HepG2 (cell line): ENCODE data around the gene LBX2. TPM values are rescaled to one million over a fixed set of nuclear protein-coding genes. Genes with fewer than 3 reads are reported as not detected.

ENCODE experiments used
- ATM ChIP-seq: fragments of 450-650 bp; IDR thresholded peaks from 2 replicates; pipeline ENCODE4 v1.7.1; 2017; ENCODE audit warnings: mild to moderate bottlenecking, borderline replicate concordance
- BCL6 ChIP-seq: IDR thresholded peaks from 2 replicates; pipeline ENCODE4 v1.6.1; 2016; ENCODE audit warnings: missing genetic modification reagents, missing compliant biosample characterization
- DR1 ChIP-seq: sonication (generic); formaldehyde crosslinking; IDR thresholded peaks from 2 replicates; pipeline ENCODE4 v1.8.0; 2021; ENCODE audit warnings: mild to moderate bottlenecking, missing genetic modification reagents, inconsistent platforms
- IKZF4 ChIP-seq: sonication (generic); formaldehyde crosslinking; IDR thresholded peaks from 2 replicates; pipeline ENCODE4 v1.5.1; 2020; ENCODE audit warnings: borderline replicate concordance, mild to moderate bottlenecking, low read depth, missing genetic modification reagents; ENCODE audit errors: not compliant biosample characterization
- MAZ ChIP-seq, 2 experiments: sonication (generic) in 1 of 2; formaldehyde crosslinking in 1 of 2; IDR thresholded peaks; 2 replicates each; pipeline versions ENCODE4 v1.5.0 to v1.6.1; 2012 to 2020; ENCODE audit warnings: low read depth in 2 of 2, mild to moderate bottlenecking in 2 of 2, borderline replicate concordance in 1 of 2, improper control_type of control experiment in 1 of 2, low read length in 1 of 2, missing genetic modification reagents in 1 of 2, moderate library complexity in 1 of 2
- NFE2L1 ChIP-seq: sonication (generic); formaldehyde crosslinking; IDR thresholded peaks from 2 replicates; pipeline ENCODE4 v1.4.0; 2020; ENCODE audit warnings: missing genetic modification reagents, mild to moderate bottlenecking, borderline replicate concordance
- PITX1 ChIP-seq: sonication (generic); formaldehyde crosslinking; IDR thresholded peaks from 2 replicates; pipeline ENCODE4 v1.5.1; 2020; ENCODE audit warnings: mild to moderate bottlenecking, missing genetic modification reagents
- RBM22 ChIP-seq: fragments of 200-400 bp; formaldehyde crosslinking; optimal IDR thresholded peaks from 2 replicates; pipeline ENCODE3; 2017; ENCODE audit warnings: mild to moderate bottlenecking, low read length, moderate library complexity
- SIN3A ChIP-seq: IDR thresholded peaks from 2 replicates; pipeline ENCODE4 v1.6.1; 2011; ENCODE audit warnings: low read depth, mild to moderate bottlenecking, control low read depth, low read length, borderline replicate concordance
- SIN3B ChIP-seq: fragments of 150-350 bp; IDR thresholded peaks from 2 replicates; pipeline ENCODE4 v1.6.1; 2014; ENCODE audit warnings: low read length
- SP140L ChIP-seq: sonication (generic); formaldehyde crosslinking; IDR thresholded peaks from 2 replicates; pipeline ENCODE4 v1.4.0; 2020; ENCODE audit warnings: missing genetic modification reagents, borderline replicate concordance
- SPEN ChIP-seq: sonication (generic); formaldehyde crosslinking; IDR thresholded peaks from 2 replicates; pipeline ENCODE4 v1.5.1; 2020; ENCODE audit warnings: low read depth, mild to moderate bottlenecking, missing genetic modification reagents
- TAF15 ChIP-seq: fragments of 200-400 bp; formaldehyde crosslinking; IDR thresholded peaks from one replicate; pipeline ENCODE4 v1.6.1; 2018; ENCODE audit warnings: mild to moderate bottlenecking, low read depth, low read length; ENCODE audit not compliant: poor library complexity, severe bottlenecking
- ZBTB8A ChIP-seq: sonication (generic); formaldehyde crosslinking; IDR thresholded peaks from 2 replicates; pipeline ENCODE4 v1.4.0; 2020; ENCODE audit warnings: mild to moderate bottlenecking, low read depth, missing genetic modification reagents, borderline replicate concordance
- ZMAT3 ChIP-seq: sonication (generic); formaldehyde crosslinking; conservative IDR thresholded peaks from 2 replicates; pipeline ENCODE4 v1.7.0; 2021; ENCODE audit warnings: missing genetic modification reagents
- ZNF414 ChIP-seq: sonication (generic); formaldehyde crosslinking; IDR thresholded peaks from 2 replicates; pipeline ENCODE4 v1.5.0; 2020; ENCODE audit warnings: missing genetic modification reagents
- ZNF513 ChIP-seq: sonication (generic); formaldehyde crosslinking; conservative IDR thresholded peaks from 2 replicates; pipeline ENCODE4 v1.5.0; 2020; ENCODE audit warnings: missing genetic modification reagents
- polyA plus RNA-seq, 8 experiments: library from polyadenylated mRNA; depleted of rRNA in 3 of 8; stranded (reverse) in 7 of 8; unstranded in 1 of 8; fragments of >200 nt; fragmentation: Illumina TruSeq in 4 of 8; extraction: Trizol in 4 of 8; gene quantifications; 2 replicates each; pipeline versions ENCODE4 v1.2.1 to v1.2.3, GENCODE V29; 2011 to 2016; ENCODE audit warnings: low read depth in 4 of 8, missing spikeins in 1 of 8, mixed read lengths in 1 of 8; ENCODE audit not compliant: insufficient read depth in 1 of 8
- total RNA-seq, 5 experiments: library from RNA; depleted of rRNA; stranded (reverse); fragments of >200 nt; fragmentation: Illumina TruSeq; extraction: Trizol; gene quantifications; 2 replicates each; pipeline ENCODE4 v1.2.3, GENCODE V29; 2016; ENCODE audit warnings: low read depth in 1 of 5
- TF ChIP-seq, protein P1 (sequence below): sonication (generic); formaldehyde crosslinking; IDR thresholded peaks from 2 replicates; pipeline ENCODE4 v1.4.0; 2020; ENCODE audit warnings: low read depth, missing genetic modification reagents
- TF ChIP-seq, protein P2 (sequence below), 2 experiments: fragments of 450-650 bp in 1 of 2; sonication (generic) in 1 of 2; formaldehyde crosslinking; IDR thresholded peaks; 2 replicates each; pipeline versions ENCODE4 v1.5.0 to v1.8.0; 2020 to 2022; ENCODE audit warnings: mild to moderate bottlenecking in 1 of 2, missing genetic modification reagents in 1 of 2

The LBX2 gene
- total and polyA plus RNA-seq, 2 of the 13 experiments (the other 11 are each of a cell fraction or from before 2014, with no cell fraction given) = 6.4 to 8.1 TPM

GRCh38 chr2:74525717-74526648 lies 26.6 kb upstream of the LBX2 start, which contains the start of gene DQX1 (continued):
- TF ChIP-seq ATM (no peak), BCL6 (CRISPR knock-in tag) (peak; percentile 39; the same call in 1 of the 2 replicates), SIN3A (peak; percentile 93), PITX1 (CRISPR knock-in tag) (peak; percentile 18; the same call in 1 of the 2 replicates), SIN3B (no peak), SPEN (peak; percentile 42; the same call in 1 of the 2 replicates), ZMAT3 (CRISPR knock-in tag) (peak; percentile 76; the same call in 1 of the 2 replicates), DR1 (CRISPR knock-in tag) (peak; percentile 37; the same call in 1 of the 2 replicates), ZNF513 (CRISPR knock-in tag) (no peak), TAF15 (no peak), ZBTB8A (no peak), SP140L (CRISPR knock-in tag) (no peak), MAZ (IDR thresholded peaks at IDR 0.05; ENCODE audit: borderline replicate concordance, low read depth, low read length) (peak; percentile 66; the same call in 1 of the 2 replicates), MAZ (CRISPR knock-in tag; IDR thresholded peaks at IDR 0.05; ENCODE audit: low read depth) (peak; percentile 45; the same call in 1 of the 2 replicates), NFE2L1 (CRISPR knock-in tag) (no peak), ZNF414 (CRISPR knock-in tag) (peak; percentile 80), RBM22 (peak; percentile 84), IKZF4 (CRISPR knock-in tag) (no peak)
- TF ChIP-seq, protein P1, sequence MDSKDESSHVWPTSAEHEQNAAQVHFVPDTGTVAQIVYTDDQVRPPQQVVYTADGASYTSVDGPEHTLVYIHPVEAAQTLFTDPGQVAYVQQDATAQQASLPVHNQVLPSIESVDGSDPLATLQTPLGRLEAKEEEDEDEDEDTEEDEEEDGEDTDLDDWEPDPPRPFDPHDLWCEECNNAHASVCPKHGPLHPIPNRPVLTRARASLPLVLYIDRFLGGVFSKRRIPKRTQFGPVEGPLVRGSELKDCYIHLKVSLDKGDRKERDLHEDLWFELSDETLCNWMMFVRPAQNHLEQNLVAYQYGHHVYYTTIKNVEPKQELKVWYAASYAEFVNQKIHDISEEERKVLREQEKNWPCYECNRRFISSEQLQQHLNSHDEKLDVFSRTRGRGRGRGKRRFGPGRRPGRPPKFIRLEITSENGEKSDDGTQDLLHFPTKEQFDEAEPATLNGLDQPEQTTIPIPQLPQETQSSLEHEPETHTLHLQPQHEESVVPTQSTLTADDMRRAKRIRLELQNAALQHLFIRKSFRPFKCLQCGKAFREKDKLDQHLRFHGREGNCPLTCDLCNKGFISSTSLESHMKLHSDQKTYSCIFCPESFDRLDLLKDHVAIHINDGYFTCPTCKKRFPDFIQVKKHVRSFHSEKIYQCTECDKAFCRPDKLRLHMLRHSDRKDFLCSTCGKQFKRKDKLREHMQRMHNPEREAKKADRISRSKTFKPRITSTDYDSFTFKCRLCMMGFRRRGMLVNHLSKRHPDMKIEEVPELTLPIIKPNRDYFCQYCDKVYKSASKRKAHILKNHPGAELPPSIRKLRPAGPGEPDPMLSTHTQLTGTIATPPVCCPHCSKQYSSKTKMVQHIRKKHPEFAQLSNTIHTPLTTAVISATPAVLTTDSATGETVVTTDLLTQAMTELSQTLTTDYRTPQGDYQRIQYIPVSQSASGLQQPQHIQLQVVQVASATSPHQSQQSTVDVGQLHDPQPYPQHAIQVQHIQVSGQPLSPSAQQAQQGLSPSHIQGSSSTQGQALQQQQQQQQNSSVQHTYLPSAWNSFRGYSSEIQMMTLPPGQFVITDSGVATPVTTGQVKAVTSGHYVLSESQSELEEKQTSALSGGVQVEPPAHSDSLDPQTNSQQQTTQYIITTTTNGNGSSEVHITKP (CRISPR knock-in tag) = peak; percentile 43; the same call in 1 of the 2 replicates
- TF ChIP-seq, protein P2, sequence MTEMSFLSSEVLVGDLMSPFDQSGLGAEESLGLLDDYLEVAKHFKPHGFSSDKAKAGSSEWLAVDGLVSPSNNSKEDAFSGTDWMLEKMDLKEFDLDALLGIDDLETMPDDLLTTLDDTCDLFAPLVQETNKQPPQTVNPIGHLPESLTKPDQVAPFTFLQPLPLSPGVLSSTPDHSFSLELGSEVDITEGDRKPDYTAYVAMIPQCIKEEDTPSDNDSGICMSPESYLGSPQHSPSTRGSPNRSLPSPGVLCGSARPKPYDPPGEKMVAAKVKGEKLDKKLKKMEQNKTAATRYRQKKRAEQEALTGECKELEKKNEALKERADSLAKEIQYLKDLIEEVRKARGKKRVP (CRISPR knock-in tag; IDR thresholded peaks at IDR 0.05) = no peak; a peak in 1 of 4 replicates
